GM21515 (cell line): ENCODE measurements around the gene TGM4.

Source experiments
- ATAC-seq: cut with Tn5 transposase; IDR thresholded peaks from one replicate; pipeline ENCODE4 v1.9.1; 2021; ENCODE audit not compliant: unreplicated experiment

TGM4 gene

DNA sequence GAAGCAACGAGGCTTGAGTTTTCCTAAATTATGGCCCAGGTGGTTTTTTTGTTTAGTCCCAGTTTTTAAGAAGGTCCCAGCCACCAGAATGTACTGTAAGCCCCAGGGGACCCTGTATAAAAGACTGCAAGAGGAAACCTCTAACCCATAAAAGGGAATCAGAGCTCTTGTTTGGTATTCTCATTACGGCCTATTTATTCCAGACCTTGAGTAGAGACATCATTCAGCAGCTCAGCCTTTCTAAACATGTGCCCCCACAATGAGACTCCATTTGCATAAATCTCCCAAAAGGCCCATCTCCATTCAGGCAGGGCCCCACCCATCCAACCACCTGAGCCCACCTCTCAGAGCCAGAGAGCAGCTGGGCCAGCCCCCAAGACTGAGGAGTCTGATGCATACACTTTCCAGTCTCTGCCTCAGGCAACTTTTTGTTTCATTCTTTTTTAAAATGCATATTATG is 75.9 kb downstream of the TGM4 start:
- ATAC-seq, result no peak

DNA sequence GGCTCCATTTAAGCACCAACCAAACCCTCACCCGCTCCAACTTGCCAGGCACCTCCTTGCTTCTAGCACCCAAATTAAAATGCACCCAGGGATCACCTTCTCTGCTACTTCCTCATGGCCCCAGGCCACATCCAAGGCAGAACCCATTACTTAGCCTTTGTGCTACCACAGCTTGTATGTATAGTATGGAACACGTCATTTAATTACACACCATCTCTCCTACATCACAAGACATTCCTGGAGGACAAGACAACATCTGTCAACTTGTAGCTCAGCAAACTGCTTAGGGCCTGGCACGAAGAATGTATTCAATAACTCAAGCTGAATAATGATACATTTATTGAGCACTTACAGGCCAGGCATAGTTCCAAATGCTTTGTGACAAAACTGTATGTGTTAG is 78.3 kb downstream of the TGM4 start:
- ATAC-seq, result no peak

DNA sequence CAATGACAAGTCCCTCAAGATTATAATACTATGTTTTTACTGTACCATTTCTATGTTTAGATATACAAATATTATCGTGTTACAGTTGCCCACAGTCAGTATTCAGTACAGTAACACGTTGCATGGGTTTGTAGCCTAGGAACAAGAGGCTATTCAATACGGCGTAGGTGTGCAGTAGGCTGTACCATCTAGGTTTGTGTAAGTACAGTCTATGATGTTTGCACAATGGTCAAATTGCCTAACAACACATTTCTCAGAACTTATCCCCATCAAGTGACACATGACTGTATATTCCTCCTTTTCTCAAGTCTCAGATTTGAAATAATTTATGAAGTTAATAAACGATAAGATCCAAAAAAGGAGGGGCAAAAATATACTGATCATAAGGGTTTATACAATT is 79.9 kb downstream of the TGM4 start:
- no peak for ATAC-seq

DNA sequence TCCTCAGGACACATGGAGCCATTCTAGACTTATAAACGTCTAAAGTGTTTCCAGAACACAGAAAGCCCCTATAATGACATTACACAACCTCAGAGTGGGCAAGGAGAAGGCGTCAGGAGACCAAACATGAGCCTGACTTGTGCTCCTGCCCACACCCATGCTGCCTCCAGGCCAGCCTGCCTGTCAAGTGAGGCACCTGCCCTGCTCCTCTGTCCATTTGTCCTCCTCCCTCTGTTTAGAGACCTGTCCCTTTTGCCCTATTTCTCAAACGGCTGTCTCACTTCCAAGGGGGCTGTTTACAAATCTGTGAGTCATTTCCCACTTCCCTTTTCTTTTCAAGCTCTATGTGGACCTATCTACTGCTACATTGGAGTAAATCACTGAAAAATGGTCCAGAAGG is 80.6 kb downstream of the TGM4 start:
- peak; percentile 57 for ATAC-seq

DNA sequence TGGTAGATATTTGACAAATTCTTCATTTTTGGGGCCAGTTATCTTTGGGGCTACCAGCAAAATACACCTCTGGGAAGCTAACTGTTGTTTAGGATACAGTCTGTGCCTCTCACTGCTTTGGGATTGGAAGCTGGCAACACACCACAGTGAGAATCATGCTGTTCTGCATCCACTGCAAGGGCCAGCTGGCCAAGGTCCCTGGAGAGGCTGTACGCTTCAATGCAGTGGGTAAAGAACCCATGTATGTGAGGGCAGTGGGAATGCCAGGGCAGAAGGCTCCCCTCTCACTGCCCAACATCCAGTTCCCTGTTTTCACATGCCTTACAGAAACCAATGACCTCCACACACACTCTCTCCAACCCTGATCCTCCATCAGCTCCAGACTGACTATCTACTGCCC is 81.5 kb downstream of the TGM4 start:
- no peak for ATAC-seq

DNA sequence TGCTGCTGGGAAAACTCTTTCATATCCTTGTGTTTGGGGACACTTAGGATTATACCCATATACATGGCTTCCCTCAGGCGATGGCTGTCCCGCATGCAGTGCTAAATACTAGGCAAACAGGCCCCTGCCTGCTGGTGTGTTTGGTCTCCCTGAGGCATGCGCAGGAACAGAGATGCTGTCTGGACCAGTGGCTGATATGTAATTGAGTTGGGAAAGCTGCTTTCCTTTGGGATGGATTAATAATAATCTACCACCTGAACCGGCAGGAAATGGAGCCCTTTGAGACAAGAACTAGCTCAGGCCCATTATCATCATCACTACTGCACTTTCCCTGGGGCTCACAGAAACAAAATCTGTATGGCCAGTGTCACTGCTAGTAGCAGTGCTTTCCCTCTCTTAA is 83.6 kb downstream of the TGM4 start:
- ATAC-seq, result no peak

DNA sequence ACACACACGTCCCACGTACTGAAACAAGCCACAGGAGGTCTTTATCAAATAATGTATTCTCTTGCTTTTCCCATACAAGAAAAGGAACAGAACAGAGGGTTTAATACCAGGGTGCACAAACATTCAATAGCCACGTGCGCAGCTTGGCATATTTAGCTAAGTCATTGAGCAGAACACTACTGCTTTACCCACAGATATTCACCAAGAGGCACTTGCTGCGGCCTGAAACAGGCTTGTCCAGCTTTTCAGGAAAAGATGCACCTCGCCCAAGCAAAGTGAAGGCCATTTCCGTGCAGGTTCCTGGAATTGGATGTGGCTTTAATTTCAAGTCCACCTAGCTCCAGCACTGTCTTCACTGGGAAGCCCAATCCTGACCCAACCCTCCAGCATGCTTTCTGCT is 84.0 kb downstream of the TGM4 start:
- no peak for ATAC-seq

DNA sequence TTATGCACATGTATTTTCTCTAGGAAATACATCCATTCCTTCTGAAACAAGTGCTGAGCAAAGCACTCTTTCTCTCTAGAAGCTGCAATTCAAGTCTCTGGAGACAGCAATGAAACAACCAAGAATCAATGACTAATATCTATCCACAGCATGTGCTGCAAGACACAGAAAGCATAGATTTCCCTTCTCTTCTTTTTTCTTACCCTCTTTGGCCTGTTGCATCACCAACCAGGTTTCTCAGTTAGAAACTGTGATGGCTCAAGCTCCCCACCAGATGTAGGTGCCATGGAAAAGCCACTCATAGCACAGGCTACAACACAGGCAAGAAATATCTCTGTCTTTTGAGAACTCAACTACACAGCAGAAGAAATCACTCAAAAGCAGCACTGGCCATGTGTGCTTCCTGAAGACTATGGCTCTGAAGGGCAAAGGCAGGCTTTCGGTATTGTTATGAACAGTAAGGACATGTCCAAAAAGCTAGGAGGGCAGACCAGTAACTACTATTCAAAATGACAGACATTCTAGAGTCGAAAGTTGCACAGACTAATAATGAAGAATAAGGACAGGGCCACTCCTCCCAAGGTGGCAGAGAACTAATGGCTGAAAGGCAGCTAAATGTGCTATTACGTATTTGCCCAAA is 86.1 kb downstream of the TGM4 start:
- no peak for ATAC-seq

DNA sequence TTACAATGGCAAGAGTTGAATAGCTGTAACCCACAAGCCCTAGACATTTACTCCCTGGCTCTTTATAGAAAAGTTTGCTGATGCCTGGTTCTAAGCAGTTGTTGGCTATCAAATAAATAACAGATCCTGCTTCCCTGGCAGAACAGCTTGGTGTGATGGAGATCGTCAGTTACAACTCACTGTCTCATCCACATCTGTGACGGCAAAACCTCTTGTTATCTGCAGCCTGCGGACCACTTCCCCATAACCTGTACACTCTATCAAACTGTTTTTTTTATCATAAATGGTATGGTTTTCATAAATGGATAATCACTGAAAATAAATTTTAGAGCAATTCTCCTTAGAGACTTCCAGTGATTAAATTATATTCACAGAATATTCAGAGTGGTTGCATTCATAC is 87.5 kb downstream of the TGM4 start:
- ATAC-seq, result no peak

DNA sequence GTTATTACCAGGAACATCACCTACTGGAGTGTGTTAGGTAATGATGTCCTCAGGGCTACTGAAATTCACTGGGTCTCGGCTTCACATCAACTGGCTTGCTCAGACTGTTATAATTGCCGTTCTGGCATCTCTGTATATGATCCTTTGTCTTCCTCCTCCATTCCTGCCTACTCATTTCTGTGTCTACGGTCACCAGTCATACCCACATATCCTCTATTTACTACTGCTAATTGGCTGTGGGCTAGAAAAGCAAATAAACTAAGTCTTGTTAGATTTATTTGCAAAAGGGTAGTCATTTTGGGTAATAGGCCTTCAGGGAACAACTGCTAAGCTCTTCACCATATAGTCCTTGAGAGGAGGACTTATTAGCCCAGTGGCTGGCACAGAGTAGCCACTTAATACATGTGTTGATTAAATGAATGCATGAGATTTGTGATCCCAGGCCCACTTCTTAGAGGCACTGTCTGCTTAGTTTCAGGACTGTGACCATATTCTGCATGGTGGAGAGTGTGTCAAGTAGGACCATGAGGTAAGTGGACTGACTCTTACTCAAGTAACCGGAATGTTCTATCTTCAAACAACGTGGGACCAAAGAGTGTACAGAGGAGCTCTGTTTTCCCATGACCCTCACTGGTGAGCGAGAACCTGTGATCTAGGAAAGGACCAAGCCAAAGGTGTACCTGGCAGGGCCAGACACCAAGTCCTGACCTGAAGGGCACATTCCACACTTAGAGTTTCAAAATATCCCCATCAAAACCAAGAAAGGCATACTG is 88.4 kb downstream of the TGM4 start:
- no peak for ATAC-seq

DNA sequence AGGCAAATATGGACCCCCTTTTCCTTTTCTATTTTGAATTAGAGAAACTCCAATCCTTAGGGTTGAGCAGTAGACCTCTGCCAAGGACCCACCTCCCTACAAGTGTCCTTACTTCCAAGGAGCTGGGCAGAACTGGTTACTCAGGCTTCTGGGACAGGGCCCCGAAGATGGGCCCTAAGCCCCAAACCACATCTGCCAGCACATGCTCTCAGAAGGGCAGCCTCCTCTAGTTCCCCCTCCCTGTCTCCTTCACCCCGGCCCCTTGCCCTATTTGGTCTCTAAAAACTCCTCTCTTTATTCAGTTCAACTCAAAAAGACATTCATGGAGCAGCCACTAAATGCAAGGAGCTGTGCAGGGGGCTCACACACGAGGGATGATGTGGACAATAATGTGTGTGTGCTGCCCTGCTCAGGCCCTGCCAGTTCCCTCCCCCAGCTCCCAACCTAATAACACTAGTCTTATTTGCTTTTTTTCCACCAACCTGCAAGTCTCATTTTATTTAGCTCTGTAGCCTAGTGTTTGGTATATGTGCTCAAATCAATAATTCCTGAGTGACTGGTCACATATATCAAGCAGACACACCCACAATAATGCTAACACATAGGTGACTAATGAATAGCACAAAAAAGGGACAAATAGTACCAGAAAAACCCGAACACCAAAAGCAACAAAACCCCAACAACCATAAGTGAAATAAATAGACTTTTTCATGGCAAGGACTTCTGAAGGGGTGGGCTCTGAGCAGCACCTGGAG is 89.3 kb downstream of the TGM4 start:
- ATAC-seq, result no peak
